Measurements from ENCODE around the gene SLC11A2.
A peak's percentile ranks its signal among the peaks of the same experiment; 100 is the strongest.

SLC11A2 gene

DNA sequence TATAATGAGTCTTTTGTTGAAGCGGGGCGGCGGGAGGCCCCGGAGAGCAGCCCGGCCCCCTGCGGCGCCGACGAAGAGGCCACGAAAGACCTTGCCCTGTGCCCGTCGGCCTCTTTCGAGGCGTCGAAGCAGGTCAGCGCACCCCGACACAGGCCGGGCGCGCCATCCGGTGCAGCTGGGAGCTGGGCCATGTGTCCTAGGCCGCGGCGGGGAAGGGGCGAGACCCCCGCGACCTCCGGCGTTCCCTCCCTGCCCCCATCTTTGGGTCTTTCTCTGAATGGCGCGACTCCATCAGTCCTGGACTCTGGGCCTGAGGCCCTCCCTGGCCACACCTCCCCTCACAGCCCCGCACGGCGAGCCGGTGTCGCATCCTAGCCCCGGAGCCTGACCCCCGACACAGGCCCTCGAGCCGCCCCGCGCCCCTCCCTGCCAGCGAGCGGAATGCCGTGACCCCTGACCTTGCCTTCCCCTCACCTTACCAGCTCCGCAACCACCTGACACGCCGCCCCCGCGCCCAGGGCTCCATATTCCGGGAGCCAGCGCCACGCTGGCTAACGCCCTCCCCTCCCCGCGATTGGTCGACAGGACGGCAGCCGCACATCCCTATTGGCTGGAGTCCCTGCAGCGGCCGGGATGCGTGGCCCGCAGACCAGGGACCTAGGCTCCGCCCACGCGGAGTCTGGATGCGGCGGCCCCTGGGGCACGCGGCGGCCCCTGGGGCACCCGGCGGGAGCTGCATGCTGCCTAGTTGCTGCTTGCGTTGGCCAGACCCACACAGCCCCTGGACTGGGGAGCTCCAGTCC lies at the start of gene SLC11A2:
TSS of gene SLC11A2 (minus strand) at position 549 of the 803 bp plus-strand sequence. CDS start 15,656 bp downstream, outside the sequence.
- peak; percentile 80 to 82 for ATAC-seq

DNA sequence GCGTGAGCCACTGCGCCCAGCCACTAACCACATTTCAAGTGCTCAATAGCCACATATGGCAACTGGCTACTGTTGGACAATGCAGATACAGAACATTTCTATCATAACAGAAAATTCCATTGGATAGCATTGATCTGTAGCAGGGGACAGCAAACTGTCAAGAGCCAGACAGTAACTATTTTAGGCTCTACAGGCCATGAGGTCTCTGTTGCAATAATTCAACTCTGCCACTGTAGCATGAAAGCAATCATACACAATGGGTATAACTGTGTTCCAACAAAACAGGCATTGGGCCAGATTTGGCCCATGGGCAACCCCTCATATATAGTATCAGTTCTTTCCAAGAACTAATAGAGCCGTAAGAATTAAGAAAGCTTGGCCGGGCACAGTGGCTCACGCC lies 49.2 kb upstream of the SLC11A2 start:
- no peak for ATAC-seq

DNA sequence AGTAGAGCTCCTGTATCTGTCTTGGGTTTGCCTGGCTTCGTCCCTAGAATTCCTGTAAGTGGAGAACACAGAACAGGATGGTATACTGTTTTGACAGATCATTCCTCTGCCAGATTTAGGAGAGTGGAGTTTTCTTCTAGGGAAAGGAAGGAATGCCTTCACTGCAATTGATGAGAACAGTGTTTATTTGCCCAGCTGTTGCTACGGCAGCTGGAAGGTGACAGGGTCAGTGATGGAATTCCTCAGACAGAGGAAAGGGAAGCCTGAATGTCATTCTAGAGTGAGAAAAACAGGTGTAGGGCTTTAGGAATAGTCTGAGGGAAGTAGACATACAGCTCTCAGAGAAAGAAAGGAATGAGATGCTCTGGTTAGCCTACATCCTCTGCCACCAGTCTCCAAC lies 45.5 kb upstream of the SLC11A2 start:
- ATAC-seq, result no peak

DNA sequence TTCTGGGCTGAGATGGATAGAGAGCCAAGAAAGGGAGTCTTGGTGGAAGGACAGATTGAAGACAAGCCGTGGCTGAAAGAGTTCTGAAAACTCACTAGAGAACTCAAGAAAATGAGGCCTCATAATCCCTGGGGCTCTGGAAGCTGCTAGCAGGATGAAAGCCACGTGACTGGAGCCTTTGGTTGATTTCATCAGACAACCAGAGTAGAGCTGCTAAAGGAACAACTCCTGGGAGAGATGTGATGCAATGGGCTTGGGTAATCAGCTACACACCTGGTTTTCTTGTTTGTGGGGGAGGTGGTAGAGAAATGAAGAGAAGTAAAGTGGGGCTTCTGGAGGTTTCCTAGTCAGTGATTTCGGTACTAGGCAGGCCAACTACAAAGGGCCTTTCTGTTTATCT lies 43.8 kb upstream of the SLC11A2 start:
- no peak for ATAC-seq

DNA sequence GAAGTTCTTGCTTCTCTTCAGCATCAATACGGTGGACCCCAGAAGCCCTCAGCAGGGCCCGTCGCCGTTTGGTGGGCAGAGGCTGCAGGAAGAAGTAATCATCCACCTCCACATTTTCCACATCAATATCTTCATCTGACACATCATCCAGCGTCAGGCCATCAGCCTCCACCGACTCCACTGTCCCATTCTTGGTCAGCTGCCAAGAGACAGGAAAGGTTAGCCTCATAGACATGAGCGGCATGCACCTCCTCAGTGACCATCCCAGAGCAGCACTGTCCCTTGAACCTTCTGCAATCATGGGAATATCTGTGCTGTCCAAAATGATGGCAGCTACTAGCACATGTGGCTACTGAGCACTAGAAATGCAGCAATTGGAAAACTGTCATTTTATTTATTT lies 41.6 kb upstream of the SLC11A2 start:
- no peak for ATAC-seq

DNA sequence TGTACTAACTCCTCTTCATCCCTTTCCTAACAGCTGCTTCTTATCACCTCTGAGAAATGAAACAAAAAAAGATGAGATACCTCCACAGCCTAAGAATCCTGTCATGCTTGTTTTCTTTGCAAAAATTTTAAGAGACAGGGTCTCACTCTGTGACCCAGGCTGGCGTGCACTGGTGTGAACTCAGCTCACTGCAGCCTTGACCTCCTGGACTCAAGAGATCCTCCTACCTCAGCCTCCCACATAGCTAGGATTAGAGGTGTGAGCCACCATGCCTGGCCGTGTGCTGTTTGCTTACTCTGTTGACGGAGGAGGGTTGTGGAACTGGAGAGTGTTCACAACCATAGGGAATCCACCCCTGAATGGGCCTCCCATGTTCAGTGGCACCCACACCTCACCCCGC lies 41.0 kb upstream of the SLC11A2 start:
- ATAC-seq, result no peak

DNA sequence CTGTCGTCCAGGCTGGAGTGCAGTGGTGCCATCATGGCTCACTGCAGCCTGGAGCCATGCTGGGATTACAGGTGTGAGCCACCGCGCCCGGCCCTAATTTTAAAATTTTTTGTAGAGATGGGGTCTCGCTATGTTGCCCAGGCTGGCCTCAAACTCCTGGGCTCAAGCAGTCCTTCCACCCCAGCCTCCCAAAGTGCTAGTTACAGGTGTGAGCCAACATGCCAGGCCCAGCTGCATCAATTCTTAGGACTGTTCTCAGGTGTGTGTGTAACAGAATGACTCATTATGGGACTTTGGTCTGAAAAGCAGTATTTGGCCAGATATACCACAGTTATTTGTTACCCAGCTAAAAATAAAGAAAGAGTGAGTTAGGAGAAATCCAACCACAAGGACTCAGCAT lies 39.3 kb upstream of the SLC11A2 start:
- ATAC-seq, result no peak

DNA sequence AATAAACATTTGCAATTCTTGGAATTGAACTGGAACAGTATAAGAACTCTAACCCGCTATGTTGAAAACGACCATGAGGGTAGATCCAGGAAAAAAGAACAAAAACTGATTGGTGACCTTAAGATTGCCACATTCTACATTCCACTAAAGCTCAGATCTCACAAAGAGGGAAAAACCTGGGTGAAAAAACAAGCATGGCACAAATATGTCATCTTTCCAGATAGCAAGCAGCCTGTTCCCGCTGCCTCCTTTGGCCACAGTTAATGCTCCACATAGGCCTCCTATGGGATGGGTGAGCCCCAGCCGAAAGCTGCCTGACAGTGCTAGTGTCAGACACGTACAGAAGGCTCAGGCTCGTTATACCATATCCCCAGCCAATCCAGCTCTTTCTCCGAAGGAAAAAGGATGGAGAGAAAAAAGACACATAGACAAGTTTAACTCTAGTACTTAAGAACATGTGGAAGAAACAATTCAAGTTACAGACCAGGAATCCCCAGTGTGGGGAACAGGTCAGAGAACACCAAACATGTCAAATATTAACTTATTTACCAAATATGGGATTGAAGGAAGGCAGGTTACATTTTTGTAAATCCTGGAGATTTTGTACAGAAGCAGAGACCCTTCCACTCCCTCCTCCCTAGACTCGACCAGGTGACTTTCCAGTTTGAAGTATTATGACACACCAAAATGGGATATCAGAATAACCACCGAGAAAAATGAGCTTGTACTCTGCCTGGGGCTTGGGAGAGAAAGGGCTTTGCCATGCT lies 36.6 kb upstream of the SLC11A2 start:
- ATAC-seq, result no peak

DNA sequence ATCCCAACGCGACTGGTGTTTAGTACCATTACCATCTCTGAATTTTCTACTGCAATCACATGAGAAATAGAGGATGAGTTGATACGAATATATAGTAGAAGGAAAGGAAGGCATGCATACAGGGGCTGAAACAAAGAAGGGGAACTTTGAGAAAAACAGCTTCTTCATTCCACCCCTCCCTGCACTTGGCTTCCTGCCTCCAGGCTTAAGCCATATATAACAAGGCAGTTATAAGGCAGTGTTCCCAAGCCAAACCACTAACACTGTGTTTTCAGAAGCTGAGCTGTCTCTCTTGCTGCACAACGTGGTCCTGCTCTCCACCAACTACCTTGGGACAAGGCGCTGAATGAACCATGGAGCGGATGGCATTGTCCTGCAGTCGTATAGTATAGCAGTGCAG lies 32.9 kb upstream of the SLC11A2 start:
- no peak for ATAC-seq

DNA sequence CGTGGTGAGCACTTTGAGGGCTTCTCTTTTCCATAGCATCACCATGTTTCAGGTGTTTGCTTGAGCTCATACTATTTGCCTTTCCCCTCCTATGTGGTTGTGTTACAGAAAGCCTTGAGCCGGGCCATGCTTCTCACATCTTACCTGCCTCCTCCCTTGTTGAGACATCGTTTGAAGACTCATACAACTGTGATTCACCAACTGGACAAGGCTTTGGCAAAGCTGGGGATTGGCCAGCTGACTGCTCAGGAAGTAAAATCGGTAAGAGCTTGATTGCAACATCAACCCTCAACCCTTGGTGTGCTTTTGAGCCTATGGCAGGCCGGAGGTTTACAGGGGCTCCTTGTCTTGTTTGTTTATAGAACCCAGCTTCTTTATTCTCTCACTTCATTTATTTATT lies 30.1 kb upstream of the SLC11A2 start:
- ATAC-seq, result no peak

DNA sequence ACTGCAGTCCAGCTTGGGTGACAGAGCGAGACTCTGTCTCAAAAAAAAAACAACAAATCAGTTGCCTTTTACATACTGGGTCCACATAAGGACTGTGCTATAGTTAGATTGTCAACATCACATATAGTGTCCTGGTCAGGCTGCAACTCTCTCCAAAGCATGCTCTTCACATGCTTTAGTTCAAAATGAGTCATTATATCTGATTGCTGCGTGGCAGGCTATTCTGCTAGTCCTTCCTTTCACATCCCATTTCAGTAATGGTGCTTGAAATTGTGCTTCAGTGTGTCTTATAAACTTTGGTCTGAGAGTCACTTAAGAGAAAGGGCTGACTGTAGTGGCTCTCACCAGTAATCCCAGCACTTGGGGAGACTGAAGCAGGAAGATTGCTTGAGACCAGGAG lies 28.9 kb upstream of the SLC11A2 start:
- no peak for ATAC-seq

DNA sequence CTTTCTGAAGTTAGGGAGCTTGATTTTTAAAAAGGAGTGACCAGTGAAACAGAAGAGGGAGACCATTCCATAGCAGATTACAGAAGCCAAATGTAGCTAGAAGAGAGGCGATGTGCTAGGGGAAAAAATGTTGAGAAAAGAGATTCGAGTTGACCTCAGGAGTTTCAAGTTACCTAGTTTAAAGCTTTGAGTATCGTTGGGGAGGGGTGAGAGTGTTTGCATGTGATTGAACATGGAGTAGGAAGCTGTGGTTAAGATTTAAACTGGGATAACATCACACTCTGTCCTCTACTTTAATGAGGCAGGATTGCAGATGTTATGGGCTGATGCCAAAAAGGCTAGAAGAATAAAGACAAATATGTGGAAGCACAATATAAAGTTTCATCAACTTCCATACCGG lies 25.6 kb upstream of the SLC11A2 start:
- ATAC-seq, result no peak

DNA sequence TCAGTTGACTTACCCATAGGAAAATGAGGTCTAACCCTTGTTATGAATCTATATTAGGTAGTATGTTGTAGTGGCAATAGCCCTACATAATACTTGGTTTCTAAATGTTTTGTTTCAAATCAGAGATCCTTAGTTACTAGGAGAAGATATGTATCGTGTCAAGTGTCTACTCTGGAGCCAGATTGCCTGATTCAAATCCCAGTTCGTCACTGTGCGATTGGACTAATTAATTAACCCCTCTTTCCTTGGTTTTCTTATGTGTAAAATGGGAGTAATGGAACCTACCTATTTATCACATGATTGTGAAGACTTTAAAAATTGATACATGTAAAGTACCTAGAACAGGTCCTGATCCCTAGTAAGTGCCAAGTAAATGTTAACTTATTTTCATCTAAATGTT lies 23.3 kb upstream of the SLC11A2 start:
- ATAC-seq, result no peak

DNA sequence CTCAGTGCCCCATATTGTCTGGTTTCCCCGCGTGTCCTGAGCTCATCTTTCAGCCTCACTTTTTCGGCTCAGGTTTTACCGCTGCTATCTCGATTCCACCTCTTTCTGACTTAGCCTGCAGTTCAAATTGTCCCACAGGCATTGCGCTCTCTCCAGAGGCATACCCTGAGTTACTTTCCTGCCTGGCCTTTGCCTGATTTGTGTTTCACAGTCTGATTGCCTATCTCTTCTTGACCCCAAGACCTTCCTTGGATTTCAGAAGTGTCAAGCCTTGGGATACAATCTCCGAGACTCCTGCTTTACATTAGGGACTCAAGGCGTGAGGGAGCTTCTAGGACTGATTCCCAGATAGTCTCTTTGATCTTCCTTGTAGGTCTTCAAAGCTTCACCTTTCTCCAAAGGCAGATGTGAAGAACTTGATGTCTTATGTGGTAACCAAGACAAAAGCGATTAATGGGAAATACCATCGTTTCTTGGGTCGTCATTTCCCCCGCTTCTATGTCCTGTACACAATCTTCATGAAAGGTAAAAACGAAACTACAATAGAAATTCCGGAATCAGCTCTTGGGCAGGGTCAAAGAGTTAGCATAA lies 22.6 kb upstream of the SLC11A2 start:
- no peak for ATAC-seq

DNA sequence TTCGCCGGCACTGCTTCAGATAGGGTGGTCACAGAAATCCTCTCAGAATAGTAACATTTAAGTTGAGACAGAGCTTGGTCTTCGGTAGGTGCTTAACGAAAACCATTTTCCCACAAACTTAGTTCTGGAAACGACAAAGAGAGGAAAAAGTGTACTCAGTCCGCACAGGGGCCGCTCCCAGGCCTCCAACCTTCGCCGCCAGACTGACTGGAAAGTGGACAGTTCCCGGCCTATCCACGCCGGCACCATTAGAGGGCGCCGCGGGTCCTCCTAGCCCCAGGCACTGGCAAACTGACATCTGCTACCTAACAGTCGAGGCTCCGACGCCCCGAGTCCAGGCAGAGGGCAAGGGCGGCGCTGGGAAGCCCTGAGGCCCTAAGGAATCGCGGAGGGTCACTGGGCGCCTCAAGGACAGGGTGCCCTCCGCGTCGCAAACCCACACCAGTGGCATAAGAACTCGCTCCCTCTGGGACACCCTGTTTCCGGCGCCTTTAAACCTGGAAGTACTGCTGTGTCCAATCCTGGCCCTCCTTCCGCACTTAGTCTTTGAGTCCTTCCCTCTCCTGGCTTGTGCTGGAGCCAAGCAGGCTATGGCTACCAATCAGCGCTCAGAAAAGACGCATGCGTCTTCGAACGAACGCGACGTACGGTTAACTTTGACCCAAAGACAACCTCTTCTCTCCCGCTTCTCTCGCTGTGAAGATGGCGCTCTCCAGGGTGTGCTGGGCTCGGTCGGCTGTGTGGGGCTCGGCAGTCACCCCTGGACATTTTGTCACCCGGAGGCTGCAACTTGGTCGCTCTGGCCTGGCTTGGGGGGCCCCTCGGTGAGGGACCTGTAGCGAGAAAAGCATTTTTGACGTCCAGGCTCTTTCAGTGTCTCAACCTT lies 21.7 kb upstream of the SLC11A2 start, which contains the start of gene LETMD1:
TSS of gene LETMD1 (plus strand) at position 673 of the 886 bp plus-strand sequence. CDS start at position 703, 30 bp downstream.
- peak; percentile 97 to 98 for ATAC-seq

DNA sequence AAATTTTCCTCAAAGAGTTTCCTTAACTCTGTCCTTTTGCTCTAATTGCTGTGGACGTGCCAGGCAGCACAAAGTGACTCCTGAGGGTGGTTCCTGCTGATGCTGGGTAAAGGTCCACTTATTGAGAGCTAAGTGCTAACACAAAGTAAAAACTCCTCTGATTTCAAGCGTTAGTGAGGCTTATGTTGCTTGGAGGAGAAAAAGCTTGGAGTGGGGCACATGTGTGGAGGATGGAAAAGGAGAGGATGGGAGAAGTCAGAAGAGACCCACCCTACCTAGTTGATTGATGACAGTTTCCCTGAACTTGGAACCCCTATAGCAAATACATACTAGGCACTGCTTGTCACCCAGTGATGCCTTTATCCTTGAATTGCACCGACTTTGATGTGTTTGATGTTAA lies 10.1 kb upstream of the SLC11A2 start:
- ATAC-seq, result no peak

DNA sequence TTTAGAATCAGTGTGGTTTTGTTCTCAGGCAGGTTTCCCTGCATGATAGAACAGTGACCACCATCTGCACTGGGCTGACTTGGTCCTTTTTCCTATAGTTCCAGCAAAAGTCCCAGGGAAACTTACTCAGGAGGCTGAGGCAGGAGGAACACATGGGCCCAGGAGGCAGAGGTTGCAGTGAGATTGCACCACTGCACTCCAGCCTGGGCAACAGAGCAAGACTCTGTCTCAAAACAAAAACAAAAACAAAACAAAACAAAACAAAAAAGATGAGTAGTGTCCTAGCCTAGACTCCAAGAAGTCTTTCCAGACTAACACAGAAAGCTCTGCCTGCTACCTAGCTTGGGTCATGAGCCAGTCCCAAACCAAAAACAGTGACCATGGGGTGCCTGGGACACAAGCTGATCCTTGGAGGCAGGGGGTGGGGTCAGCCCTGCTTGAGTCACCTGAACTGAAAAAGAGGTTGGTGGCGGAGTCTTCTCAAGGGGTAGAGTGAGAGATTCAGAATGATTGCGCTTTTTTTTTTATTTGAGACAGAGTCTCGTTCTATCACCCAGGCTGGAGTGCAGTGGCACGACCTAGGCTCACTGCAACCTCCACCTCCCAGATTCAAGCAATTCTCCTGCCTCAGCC lies 7.4 kb upstream of the SLC11A2 start:
- no peak for ATAC-seq

DNA sequence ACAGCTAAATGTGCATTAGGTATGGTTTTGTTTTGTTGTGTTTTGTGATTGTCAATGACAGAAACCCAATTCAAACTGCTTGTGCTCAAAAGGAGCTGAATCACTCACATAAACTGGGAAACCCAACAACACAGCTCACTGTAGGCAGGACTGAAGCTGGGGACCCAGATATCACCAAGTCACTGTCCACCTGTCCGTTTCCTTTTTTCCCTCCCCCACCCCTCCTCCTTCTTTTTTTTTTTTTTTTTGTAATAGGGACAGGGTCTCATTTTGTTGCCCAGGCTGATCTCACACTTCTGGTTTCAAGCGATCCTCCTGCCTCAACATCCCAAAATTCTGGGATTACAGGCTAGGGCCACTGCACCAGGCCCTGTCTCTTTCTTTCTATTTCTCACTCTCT lies 6.9 kb upstream of the SLC11A2 start:
- no peak for ATAC-seq

DNA sequence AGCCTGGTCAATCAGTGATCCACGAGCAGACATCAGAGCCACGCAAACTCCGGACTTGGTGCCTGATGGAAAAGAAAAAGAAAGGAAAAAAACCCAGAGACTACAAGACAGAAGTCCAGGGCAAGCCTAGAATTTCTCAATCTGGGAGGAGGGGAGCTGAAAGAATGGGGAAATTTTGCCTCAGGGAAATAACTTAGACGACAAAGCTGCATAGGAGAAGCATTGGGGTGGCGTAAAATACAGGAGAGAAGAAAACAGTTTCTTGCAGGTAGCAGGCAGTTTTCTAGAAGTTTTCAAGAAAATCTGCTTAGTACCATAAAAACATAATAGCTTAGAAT lies 2.6 kb upstream of the SLC11A2 start:
- no peak for ATAC-seq

DNA sequence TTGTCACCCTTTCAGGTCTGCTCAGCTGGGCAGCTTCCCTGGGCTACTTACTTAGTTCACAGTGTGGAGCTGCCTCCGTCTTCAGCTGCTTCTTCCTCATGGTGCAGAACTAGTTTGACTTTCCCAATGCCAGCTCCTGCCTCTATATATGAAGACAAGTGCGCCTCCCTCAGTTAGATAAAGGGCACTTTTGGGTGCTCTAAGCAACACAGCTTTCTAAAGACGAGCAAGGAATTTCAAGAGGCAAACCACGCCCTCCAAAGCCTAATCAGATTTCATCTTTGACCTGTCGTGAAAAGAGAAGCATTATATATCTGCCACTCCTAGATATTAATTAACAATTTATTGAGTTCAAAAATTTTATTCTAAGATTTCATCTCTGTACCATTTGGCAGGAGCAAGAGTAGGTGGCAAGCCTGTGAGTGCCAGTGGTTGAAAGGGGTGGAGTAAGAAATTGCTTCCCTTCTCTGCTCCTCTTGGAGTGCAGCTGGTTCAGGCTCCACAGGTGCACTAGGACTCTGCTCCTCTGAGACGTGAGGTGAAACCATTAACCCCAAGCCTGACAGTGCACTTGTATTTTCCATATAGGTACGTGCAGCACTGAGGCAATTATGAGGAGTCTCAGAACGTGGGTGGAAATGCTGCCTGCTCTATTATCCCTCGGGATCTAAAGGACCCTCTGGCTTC lies 2.1 kb upstream of the SLC11A2 start:
- ATAC-seq, result no peak

DNA sequence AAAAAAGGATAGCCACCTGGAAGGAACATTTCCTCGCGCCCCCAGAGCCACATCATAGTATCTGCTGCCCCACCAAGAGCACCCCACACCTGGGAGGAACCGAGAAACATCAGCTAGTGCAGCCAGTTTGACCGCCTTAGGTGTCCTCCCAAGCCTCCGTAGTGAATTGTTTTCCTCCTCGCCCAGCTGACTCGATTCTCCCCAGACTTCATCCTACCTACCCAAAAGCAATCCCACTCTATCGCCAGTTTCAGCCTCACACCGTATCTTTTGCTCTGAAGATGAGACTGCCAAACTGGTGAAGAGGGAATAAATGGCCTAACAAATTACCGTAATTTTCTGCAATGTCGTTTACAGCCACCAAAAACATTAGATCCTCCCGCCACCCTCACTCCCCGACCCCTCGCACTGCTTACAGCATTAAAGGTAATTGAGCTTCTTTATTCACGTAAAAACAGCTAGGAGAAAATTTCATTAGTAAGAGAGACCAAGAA lies 1.2 kb upstream of the SLC11A2 start:
- no peak for ATAC-seq
